Left renal pelvis (tissue), 4 donors: ENCODE results near the gene CASP12. TPM values are rescaled to one million over a fixed set of nuclear protein-coding genes. Genes with fewer than 3 reads are reported as not detected.

Source experiments
- DNase-seq, 4 donors: peaks; one replicate each; pipeline ENCODE4 v3.0.0-alpha.2; 2013; ENCODE audit warnings: low read depth in 4 of 4, low spot score in 3 of 4
- polyA plus RNA-seq, 4 donors: library from polyadenylated mRNA; unstranded; fragments of 120-200 nt; gene quantifications; one replicate each; pipeline ENCODE4 v1.2.1, GENCODE V29; 2013; ENCODE audit not compliant: insufficient read length in 4 of 4

CASP12 gene
- polyA plus RNA-seq, 4 donors, result 0.60 to 0.85 (median 0.72) TPM

- no peak for DNase-seq
Observed at GRCh38 chr11:104841185-104841584, 57.1 kb downstream of the CASP12 start.

DNA sequence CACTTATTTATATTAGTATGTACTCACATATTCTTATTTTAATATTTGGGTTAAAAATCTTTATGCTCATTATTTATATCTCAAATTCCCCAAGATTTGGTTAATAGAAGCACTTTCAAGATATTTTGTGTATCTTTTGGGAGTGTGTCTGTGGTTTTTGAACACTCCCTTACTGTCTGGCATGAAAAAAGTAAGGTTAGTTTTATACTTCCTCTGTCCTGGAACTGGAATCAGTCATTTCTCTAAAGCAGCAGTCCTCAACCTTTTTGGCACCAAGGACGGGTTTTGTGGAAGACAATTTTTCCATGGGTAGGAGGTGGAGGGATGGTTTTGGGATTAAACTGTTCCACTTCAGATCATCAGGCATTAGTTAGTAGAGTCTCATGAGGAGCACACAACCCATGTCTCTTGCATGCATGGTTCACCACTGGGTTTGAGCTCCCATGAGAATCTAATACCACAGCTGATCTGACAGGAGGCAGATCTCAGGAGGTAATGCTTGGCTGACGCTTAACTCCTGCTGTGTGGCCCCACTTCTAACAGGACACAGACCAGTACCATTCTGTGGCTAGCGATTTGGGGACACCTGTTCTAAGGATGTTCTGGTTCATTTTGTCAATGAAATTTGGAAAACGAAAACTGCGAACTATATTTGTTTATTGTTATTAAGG lies 60.2 kb downstream of the CASP12 start:
- no peak for DNase-seq

DNA sequence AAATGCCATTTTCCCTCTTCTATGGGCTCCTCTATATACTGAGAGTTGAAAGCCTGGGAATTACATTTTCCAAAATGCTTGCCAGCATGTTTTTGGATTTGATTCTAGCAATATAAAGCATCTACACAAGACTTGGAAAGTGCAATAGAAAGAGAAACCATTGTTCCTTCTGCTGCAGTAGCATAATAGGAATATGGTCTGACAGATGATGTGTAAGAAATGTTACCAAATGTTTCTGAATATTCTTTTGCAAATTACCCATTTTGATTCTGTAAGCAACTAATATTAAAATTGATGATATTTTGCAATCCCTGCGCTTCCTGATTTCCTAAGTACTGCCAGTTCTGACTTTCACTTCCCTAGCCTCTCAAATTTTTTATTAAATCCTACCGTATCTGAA lies 61.6 kb downstream of the CASP12 start:
- no peak for DNase-seq

Other genes with a start within 250 kb of the CASP12 start
- gene CASP4, start 70.1 kb upstream of the CASP12 start, polyA plus RNA-seq, result 10 to 100 TPM; 20.6 to 33.2 (median 21.6) TPM
- under 1 TPM in 1 of 4 donors, not detected in 3; 0.14 TPM for gene CASP5, start 124.7 kb upstream of the CASP12 start, polyA plus RNA-seq
- 1 to 10 TPM; 4.4 to 9.6 (median 6.9) TPM for gene CASP1, start 136.7 kb upstream of the CASP12 start, polyA plus RNA-seq
- gene CARD16, start 146.9 kb upstream of the CASP12 start, polyA plus RNA-seq, result 10 to 100 TPM in 1 of 4 donors, 1 to 10 TPM in 3; 1.9 to 19.9 (median 3.3) TPM
- not detected for gene CARD18, start 241.3 kb upstream of the CASP12 start, polyA plus RNA-seq